Measurements from ENCODE around the gene MTERF2. TPM values are rescaled to one million over a fixed set of nuclear protein-coding genes. Genes with fewer than 3 reads are reported as not detected.
"Not testable (repeated sequence)": the region's sequence is repeated elsewhere in the genome, so short reads cannot be mapped to it uniquely, and the experiment has no call there.

MTERF2 gene
- total RNA-seq, 1 experiment from 2014 or later: 5.0 TPM

- Histone ChIP-seq H4K8ac (replicated peaks; ENCODE audit: insufficient read length, low read depth, low read length) (no peak overlapping the region), H2BK5ac (ENCODE audit: insufficient read length, low read length) (no peak overlapping the region), H3K23ac (ENCODE audit: insufficient read length, low read depth, low read length) (no peak overlapping the region), H3K4me2 (ENCODE audit: insufficient read depth, insufficient read length, low read length) (no peak overlapping the region), H3K9me3 (ENCODE audit: control insufficient read depth, low read depth, low read length) (no peaks in the 10 kb centered on the region), H3K4ac (ENCODE audit: low read depth, low read length) (no peak overlapping the region), H2BK20ac (ENCODE audit: low read depth, low read length, poor library complexity, severe bottlenecking) (no peak overlapping the region), H2BK15ac (ENCODE audit: low read depth, low read length) (no peak overlapping the region), H3K14ac (ENCODE audit: insufficient read depth, low read length) (no peak overlapping the region), H2AFZ (ENCODE audit: low read length) (no peak overlapping the region), H3T11ph (ENCODE audit: low read length) (no peak overlapping the region), H3K4me1 (ENCODE audit: insufficient read depth, low read length) (no peaks in the 10 kb centered on the region), H2BK12ac (ENCODE audit: insufficient read length, low read depth, low read length) (no peak overlapping the region), H2AK5ac (ENCODE audit: insufficient read length, low read length) (no peak overlapping the region), H4K20me1 (ENCODE audit: control insufficient read depth, insufficient read depth, insufficient read length) (no peaks in the 10 kb centered on the region), H3K23me2 (ENCODE audit: insufficient read length, low read depth, low read length, poor library complexity, severe bottlenecking) (no peaks in the 10 kb centered on the region), H3K27me3 (ENCODE audit: insufficient read depth, low read length) (no peaks in the 10 kb centered on the region), H3K18ac (ENCODE audit: insufficient read length, low read depth, low read length) (no peak overlapping the region), H3K79me2 (ENCODE audit: insufficient read depth, low read length) (no peaks in the 10 kb centered on the region), H4K5ac (ENCODE audit: insufficient read length, low read depth, low read length) (no peak overlapping the region), H4K91ac (ENCODE audit: insufficient read length, low read depth, low read length) (no peak overlapping the region), H2BK120ac (ENCODE audit: low read depth, low read length, poor library complexity, severe bottlenecking) (no peak overlapping the region), H3K27ac (ENCODE audit: insufficient read length, low read depth, low read length) (no peak overlapping the region), H3K79me1 (ENCODE audit: insufficient read depth, low read depth, low read length, poor library complexity, severe bottlenecking) (no peaks in the 10 kb centered on the region), H3K56ac (ENCODE audit: insufficient read length, low read depth, low read length) (no peak overlapping the region), H3K9ac (ENCODE audit: extremely low read depth, insufficient read length, low read length) (no peak overlapping the region)
- no peak overlapping the region for H3K27ac Mint-ChIP-seq
- H3K27me3 Mint-ChIP-seq (ENCODE audit: low read depth): no peaks in the 10 kb centered on the region
- H3K36me3 Mint-ChIP-seq (ENCODE audit: insufficient read depth in 1 of 3, low read depth in 3 of 3): peaks cover 18 to 37% (median 33%) of the 10 kb centered on the region in 3 experiments; a peak in 6 of 7 replicates
- no peak for TF ChIP-seq CTCF (conservative IDR thresholded peaks at IDR 0.05)
- no CpG with 5 or more reads among the region's 1 CpG for WGBS (ENCODE audit: extremely low coverage, insufficient read length, low lambda C conversion rate)
- DNase-seq: no peak
- no peaks in the 10 kb centered on the region for H3K4me1 Mint-ChIP-seq
- H3K9me3 Mint-ChIP-seq: no peaks in the 10 kb centered on the region; a peak in 1 of 5 replicates
- H3K4me3 Mint-ChIP-seq: no peak overlapping the region
These were observed 11.0 kb upstream of the MTERF2 start for GRCh38 chr12:106997916-106998315.

DNA sequence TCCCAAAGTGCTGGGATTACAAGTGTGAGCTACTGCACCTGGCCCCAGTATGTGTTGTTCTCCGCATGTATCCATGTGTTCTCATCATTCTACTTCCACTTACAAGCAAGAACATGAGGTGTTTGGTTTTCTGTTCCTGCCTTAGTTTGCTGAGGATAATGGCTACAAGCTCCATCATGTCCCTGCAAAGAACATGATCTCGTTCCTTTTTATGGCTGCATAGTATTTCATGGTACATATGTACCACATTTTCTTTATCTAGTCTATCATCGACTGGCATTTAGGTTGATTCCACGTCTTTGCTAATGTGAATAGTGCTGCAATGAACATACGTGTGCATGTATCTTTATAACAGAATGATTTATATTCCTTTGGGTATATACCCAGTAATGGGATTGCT is 9.2 kb upstream of the MTERF2 start:
- not testable (repeated sequence) for H3K4me3 Mint-ChIP-seq; H3K9me3 ChIP-seq (ENCODE audit: control insufficient read depth, low read depth, low read length); H3K9me3 Mint-ChIP-seq; H3K9ac ChIP-seq (ENCODE audit: extremely low read depth, insufficient read length, low read length); H3K23ac ChIP-seq (ENCODE audit: insufficient read length, low read depth, low read length); H2BK15ac ChIP-seq (ENCODE audit: low read depth, low read length); H3K27me3 Mint-ChIP-seq (ENCODE audit: low read depth); H2BK120ac ChIP-seq (ENCODE audit: low read depth, low read length, poor library complexity, severe bottlenecking); H3K27ac Mint-ChIP-seq; H2BK12ac ChIP-seq (ENCODE audit: insufficient read length, low read depth, low read length); H3K56ac ChIP-seq (ENCODE audit: insufficient read length, low read depth, low read length); H4K5ac ChIP-seq (ENCODE audit: insufficient read length, low read depth, low read length); H4K8ac ChIP-seq (replicated peaks; ENCODE audit: insufficient read length, low read depth, low read length); H3K4me1 ChIP-seq (ENCODE audit: insufficient read depth, low read length); H2BK5ac ChIP-seq (ENCODE audit: insufficient read length, low read length); H3K27ac ChIP-seq (ENCODE audit: insufficient read length, low read depth, low read length); H3K4me1 Mint-ChIP-seq; H4K20me1 ChIP-seq (ENCODE audit: control insufficient read depth, insufficient read depth, insufficient read length); H3K18ac ChIP-seq (ENCODE audit: insufficient read length, low read depth, low read length); H3K4ac ChIP-seq (ENCODE audit: low read depth, low read length); H3K79me2 ChIP-seq (ENCODE audit: insufficient read depth, low read length); H4K91ac ChIP-seq (ENCODE audit: insufficient read length, low read depth, low read length); H2AFZ ChIP-seq (ENCODE audit: low read length); H3K14ac ChIP-seq (ENCODE audit: insufficient read depth, low read length); H3K27me3 ChIP-seq (ENCODE audit: insufficient read depth, low read length); H3K23me2 ChIP-seq (ENCODE audit: insufficient read length, low read depth, low read length, poor library complexity, severe bottlenecking); H2BK20ac ChIP-seq (ENCODE audit: low read depth, low read length, poor library complexity, severe bottlenecking); H3T11ph ChIP-seq (ENCODE audit: low read length); H3K79me1 ChIP-seq (ENCODE audit: insufficient read depth, low read depth, low read length, poor library complexity, severe bottlenecking); DNase-seq; H2AK5ac ChIP-seq (ENCODE audit: insufficient read length, low read length); H3K4me2 ChIP-seq (ENCODE audit: insufficient read depth, insufficient read length, low read length)
- H3K36me3 Mint-ChIP-seq (ENCODE audit: insufficient read depth in 1 of 3, low read depth in 3 of 3): peaks cover 14 to 29% (median 17%) of the 10 kb centered on the region in 3 experiments; a peak in 6 of 7 replicates
- WGBS (ENCODE audit: extremely low coverage, insufficient read length, low lambda C conversion rate): no CpG with 5 or more reads among the region's 5 CpGs

All from H9 (cell line).